ENCODE results near the gene ZNF679. TPM values are rescaled to one million over a fixed set of nuclear protein-coding genes. Genes with fewer than 3 reads are reported as not detected.

Gene ZNF679
- total RNA-seq, 1 experiment from 2014 or later, result not detected

DNA sequence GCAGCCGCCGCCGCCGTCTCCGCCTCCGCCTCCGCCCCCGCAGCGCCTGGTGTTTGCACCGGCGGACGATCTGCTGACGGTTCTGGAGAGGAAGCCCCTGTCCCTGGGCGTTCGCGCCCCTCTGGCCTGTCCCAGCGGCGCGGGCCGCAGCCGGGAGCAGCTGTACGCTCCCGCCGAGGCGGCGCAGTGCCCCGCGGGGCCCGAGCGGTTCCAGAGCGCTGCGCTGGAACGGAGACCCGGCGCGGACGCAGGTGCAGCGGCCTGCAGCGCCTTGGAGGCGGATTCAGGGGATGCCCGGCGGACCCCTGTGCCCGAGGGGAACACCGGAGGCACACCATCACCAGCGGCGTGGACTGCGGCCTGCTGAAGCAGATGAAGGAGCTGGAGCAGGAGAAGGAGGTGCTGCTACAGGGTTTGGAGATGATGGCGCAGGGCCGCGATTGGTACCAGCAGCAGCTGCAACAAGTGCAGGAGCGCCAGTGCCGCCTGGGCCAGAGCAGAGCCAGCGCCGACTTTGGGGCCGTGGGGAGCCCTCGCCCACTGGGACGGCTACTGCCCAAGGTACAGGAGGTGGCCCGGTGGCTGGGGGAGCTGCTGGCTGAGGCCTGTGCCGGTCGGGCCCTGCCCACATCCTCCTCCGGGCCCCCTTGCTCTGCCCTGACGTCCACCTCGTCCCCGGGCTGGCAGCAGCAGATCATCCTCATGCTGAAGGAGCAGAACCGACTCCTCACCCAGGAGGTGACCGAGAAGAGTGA, 46.1 kb upstream of the ZNF679 start:
- BruUV-seq (replicated peaks), result no TSS peak
- DNase-seq (ENCODE audit: low read depth, low spot score) (no peak), ATAC-seq (no peak)
- H3K27ac ChIP-seq (ENCODE audit: low read length), result no peak overlapping the region
- TF ChIP-seq TCF7L2 (IDR thresholded peaks at IDR 0.05; ENCODE audit: low read depth, low read length), result no peak
- no peak for TF ChIP-seq POLR2AphosphoS5 (IDR thresholded peaks at IDR 0.05; ENCODE audit: low read depth, low read length)
- TF ChIP-seq, protein P1, sequence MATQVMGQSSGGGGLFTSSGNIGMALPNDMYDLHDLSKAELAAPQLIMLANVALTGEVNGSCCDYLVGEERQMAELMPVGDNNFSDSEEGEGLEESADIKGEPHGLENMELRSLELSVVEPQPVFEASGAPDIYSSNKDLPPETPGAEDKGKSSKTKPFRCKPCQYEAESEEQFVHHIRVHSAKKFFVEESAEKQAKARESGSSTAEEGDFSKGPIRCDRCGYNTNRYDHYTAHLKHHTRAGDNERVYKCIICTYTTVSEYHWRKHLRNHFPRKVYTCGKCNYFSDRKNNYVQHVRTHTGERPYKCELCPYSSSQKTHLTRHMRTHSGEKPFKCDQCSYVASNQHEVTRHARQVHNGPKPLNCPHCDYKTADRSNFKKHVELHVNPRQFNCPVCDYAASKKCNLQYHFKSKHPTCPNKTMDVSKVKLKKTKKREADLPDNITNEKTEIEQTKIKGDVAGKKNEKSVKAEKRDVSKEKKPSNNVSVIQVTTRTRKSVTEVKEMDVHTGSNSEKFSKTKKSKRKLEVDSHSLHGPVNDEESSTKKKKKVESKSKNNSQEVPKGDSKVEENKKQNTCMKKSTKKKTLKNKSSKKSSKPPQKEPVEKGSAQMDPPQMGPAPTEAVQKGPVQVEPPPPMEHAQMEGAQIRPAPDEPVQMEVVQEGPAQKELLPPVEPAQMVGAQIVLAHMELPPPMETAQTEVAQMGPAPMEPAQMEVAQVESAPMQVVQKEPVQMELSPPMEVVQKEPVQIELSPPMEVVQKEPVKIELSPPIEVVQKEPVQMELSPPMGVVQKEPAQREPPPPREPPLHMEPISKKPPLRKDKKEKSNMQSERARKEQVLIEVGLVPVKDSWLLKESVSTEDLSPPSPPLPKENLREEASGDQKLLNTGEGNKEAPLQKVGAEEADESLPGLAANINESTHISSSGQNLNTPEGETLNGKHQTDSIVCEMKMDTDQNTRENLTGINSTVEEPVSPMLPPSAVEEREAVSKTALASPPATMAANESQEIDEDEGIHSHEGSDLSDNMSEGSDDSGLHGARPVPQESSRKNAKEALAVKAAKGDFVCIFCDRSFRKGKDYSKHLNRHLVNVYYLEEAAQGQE (IDR thresholded peaks at IDR 0.05; ENCODE audit: insufficient read depth in 1 of 2, low read depth in 2 of 2, low read length in 1 of 2), result no peak
- TF ChIP-seq SIN3A (IDR thresholded peaks at IDR 0.05; ENCODE audit: borderline replicate concordance, insufficient read depth, low read depth, low read length), result no peak
- TF ChIP-seq, protein P2, sequence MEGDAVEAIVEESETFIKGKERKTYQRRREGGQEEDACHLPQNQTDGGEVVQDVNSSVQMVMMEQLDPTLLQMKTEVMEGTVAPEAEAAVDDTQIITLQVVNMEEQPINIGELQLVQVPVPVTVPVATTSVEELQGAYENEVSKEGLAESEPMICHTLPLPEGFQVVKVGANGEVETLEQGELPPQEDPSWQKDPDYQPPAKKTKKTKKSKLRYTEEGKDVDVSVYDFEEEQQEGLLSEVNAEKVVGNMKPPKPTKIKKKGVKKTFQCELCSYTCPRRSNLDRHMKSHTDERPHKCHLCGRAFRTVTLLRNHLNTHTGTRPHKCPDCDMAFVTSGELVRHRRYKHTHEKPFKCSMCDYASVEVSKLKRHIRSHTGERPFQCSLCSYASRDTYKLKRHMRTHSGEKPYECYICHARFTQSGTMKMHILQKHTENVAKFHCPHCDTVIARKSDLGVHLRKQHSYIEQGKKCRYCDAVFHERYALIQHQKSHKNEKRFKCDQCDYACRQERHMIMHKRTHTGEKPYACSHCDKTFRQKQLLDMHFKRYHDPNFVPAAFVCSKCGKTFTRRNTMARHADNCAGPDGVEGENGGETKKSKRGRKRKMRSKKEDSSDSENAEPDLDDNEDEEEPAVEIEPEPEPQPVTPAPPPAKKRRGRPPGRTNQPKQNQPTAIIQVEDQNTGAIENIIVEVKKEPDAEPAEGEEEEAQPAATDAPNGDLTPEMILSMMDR (IDR thresholded peaks at IDR 0.05), result no peak
- no peaks in the 10 kb centered on the region for H3K4me1 ChIP-seq (ENCODE audit: control insufficient read depth, insufficient read depth, low read length)
- H3K36me3 ChIP-seq (ENCODE audit: control insufficient read depth, insufficient read depth, low read length), result no peaks in the 10 kb centered on the region
- ChIA-PET POLR2A (no interaction called here), CTCF (no interaction called here)
- no peak overlapping the region for H3K4me3 ChIP-seq (ENCODE audit: low read depth in 2 of 2, low read length in 2 of 2)
- in situ Hi-C loops (cut with HindIII; ENCODE audit: low pct_unique_long_range_greater_than_20kb, low sequenced_read_pairs) (no loop called here), intact Hi-C loops (cut with micrococcal nuclease; ENCODE audit: unreplicated experiment) (no loop called here)
- H3K9me3 ChIP-seq (ENCODE audit: control insufficient read depth, insufficient read depth, low read depth, low read length), result 0 out of 2 replicates have a peak, but pooled peaks cover 2% of the 10 kb centered on the region
- H3K27me3 ChIP-seq (ENCODE audit: control insufficient read depth, insufficient read depth, low read length), result no peaks in the 10 kb centered on the region

DNA sequence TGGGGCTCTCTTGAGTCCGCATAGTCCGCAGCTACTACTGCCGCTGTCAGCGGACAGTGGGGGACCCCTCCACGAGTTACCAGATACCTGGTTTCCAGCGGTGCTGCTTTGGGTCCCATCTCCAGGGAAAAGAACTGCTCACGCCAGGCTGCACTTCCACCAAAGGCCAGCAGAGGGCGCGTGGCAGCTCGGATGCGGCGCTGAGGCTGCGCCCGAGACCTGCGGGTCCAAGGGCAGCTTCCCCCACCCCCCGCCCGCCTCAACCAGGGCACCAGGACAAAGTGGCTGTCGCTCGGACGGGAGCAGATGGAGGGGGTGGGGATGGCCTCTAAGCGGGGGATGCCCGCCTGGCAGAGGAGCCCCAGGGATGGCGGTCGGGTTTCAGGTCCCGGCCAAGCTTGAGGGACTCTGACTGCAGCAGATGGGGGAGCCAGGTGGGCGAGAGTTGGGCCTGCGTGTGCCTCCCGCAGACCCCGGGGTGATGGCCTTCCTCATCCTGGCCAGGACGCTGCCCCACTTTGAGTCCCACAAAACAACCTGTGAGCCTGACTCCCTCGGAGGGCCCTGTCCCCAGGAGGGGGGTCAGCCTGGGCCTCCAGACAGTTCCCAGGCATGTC, 45.0 kb upstream of the ZNF679 start:
- in situ Hi-C loops (cut with HindIII; ENCODE audit: low pct_unique_long_range_greater_than_20kb, low sequenced_read_pairs) (no loop called here), intact Hi-C loops (cut with micrococcal nuclease; ENCODE audit: unreplicated experiment) (no loop called here)
- ATAC-seq, result no peak
- TF ChIP-seq POLR2AphosphoS5 (IDR thresholded peaks at IDR 0.05; ENCODE audit: low read depth, low read length), result no peak
- TF ChIP-seq, protein P2 (IDR thresholded peaks at IDR 0.05), result peak; percentile 70
- Histone ChIP-seq H3K27ac (ENCODE audit: low read length) (no peak overlapping the region), H3K4me3 (ENCODE audit: low read depth in 2 of 2, low read length in 2 of 2) (no peak overlapping the region), H3K27me3 (ENCODE audit: control insufficient read depth, insufficient read depth, low read length) (no peaks in the 10 kb centered on the region), H3K9me3 (ENCODE audit: control insufficient read depth, insufficient read depth, low read depth, low read length) (no peaks in the 10 kb centered on the region), H3K36me3 (ENCODE audit: control insufficient read depth, insufficient read depth, low read length) (no peaks in the 10 kb centered on the region), H3K4me1 (ENCODE audit: control insufficient read depth, insufficient read depth, low read length) (no peaks in the 10 kb centered on the region)
- BruUV-seq (replicated peaks), result no TSS peak
- DNase-seq (ENCODE audit: low read depth, low spot score), result no peak
- ChIA-PET POLR2A (no interaction called here), CTCF (no interaction called here)

Data from Panc1 (cell line).